Smooth muscle cell of the brain vasculature (primary cell): ENCODE data around the gene SERGEF.

Source experiments
- DNase-seq: peaks from one replicate; pipeline ENCODE4 v3.0.0-alpha.2; 2012; ENCODE audit warnings: low read depth, low spot score

SERGEF gene

DNA sequence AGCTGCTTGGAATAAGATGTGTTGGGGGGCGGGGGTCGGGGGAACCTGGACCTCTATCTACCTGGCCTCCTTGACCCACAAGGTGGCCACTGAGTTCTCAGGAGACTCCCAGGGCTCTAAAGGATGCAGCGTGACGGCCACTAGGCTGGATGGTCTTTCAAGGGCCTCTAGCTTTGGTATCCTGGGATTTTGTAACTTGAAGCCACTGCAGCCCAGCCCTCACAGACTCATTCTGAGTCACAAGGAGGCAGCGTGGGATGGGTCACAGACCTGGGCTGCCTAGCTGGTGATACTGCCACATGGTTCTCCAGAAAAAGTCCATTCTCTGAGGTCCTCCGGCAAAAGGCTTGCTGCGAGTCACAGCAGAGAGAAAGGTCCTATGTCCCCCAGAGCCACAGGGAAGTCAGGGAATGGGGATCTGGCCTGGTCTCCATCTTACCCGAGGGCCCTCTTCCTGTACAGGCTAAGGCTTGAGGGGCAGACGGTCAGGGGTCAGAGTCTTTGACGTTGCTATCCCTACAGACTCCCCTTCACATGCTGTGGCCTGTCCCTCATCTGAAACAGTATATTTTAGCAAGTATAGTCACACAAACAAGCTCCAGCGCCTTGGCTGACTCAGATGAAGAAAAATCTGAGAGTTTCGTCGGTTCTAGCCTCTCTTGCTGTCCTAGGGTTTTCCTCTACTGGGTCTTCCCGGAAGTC lies 225.9 kb downstream of the SERGEF start:
- peak; percentile 46 for DNase-seq

DNA sequence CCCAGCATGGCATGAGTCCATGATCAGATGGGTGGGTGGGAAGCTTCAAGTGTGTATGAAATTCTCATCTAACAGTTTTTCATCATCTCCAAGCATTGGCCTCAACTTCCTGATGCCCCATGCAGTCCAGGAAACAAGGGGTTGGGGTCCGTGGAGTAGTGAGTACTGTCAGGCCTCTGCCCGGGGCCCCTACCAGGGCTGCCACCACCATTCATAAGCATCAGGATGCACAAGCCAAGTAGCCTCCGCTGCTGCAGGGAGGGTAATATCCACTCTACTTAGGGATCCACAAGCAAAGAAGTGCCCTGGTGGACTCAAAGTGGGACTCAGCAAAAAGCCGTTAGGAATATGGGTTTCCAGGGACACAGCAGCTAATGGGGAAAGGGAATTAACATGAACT lies 229.0 kb downstream of the SERGEF start:
- no peak for DNase-seq

DNA sequence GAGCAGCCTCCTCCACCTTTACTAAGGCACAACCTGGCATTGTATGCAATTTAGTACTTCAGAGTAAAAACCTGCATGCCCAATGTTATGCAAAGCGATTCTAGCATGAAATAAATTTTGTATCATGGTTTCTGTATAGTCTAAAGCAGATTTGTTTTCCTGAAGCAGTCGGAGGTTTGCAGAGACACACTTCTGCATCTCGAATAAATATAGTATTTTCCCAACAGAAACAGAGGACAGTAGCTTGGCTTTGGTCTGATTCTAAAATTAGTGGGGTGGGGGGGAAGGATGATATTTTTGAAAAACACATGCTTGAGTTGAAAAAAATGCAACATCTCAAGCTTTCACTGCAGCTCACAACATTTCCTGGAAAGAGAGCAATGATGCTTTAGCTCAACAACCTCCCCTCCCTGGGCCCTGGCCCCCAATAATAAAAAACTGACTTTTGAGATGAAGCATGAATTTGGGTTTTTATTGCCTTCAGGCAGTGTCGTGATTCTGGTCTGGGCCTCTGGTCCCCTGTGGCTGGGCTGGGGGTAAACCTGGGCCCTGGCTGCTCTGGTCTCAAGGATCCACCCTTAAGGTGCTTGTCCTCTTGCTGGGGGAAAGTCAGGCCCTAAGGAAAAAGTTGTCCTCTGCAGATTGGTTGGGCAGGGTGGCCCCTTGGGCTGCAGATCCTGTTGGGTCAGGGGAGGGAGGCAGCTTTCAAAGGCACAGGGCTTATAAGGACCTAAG lies 230.1 kb downstream of the SERGEF start:
- DNase-seq, result no peak

DNA sequence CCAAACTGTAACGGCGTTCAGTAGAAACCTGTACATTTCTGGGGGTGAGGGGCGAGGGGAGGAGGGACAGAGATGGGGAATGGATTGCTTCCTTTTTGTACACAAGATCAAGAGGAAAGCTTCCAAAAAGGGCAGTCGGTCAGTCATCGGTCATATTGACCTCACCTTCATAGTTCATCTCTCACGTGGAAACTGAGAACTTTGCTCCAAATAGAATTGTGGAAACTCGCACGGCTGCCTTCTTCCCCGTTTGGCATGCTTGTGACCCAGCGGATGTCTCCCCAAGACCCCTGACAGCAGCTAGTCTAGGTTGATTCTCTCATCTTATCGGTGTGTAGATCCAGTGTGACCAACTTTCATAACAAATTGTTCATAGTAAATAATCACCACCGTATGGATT lies 230.7 kb downstream of the SERGEF start:
- DNase-seq, result no peak

DNA sequence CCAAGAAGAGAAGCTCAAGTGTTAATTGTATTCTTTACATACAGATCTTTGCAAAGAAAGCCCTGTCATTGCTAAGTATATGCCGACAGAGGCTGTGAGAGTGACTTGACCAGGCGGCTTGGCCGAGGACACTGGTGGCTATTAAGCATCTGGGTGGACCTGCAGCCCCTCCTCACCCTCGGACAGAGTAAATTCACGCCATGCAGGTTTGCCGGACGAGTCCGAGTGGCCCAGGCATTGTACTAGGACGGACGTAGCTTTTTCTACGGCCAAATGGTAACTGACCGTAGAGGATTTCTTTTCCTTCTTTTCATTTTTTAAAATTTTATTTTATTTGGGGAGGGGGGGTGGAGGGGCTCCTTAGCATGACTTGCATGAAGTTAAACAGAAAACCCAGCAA lies 231.2 kb downstream of the SERGEF start:
- DNase-seq, result no peak

DNA sequence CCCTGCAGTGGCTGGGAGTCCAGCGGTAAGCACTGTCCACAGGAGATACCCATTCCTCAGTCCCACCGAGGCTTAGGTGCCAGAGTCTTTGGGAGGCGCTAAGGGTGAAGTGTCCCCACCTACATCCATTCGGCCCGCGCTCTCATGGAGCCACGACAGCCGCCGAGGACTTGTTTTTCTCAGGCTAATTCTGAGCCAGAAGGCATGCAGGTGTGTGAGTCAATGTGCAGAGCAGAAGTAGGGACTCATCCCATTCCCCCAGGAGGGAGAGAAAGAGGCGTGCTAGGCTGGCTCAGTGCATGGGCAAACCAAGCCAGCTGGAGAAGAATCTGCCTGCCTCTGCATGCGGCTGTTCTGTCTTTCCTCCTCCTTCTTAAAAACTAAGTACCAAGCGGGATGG lies 231.6 kb downstream of the SERGEF start:
- DNase-seq, result no peak

DNA sequence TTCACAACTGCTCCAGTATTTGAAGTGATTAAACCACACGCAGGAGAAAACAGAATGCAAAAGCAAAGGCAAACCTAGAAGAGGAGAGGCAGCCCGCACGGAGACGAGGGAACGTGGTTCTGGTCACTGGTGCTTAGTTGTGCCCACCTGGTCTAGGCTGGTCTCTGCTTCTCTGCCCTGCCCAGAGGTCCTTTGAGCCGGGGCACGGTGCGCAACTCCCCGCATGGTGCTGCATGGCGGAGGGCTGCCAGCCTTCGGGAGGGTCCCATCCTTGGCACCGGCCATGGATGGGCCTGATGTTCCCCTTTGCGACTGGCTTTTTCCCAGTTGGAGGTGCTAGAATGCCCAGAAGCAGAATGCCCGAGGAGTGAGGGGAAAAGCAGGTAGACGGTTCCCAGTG lies 232.2 kb downstream of the SERGEF start:
- DNase-seq, result no peak

DNA sequence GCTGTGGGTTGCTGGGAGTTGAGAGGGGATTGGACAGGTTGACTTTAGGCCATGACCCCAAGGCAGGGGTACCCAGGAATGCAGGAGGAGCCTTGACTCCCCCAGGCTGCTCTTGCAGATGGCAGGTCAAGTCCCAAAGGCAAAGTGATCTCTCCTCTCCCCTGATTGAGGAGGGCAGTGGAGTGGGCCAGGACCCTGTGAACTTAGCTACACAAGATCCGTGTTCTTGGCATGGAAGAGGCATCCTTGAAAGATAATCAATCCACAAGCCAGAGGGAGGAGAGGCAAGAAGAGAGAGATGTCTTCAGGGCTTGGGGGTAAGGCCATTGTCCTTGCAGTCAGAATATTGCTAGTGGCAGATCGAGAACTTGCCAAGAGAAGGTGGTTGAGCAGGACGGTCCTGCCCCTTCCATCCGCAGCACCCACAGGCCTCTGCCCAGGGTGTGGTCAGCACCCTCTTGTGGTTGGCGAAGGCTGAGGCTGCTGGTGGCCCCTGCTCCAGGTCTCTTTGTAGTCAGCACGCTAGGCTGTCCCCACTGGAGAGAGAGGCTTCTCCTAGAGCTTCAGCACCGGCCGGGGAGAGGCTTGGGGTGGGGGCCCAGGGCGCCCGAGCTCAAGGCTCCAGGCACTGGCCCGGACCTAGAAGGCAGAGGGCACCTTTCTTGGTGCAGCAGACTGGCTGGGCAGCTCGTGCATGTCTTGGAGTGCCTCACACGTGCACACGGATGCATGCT lies 232.8 kb downstream of the SERGEF start:
- DNase-seq, result no peak

DNA sequence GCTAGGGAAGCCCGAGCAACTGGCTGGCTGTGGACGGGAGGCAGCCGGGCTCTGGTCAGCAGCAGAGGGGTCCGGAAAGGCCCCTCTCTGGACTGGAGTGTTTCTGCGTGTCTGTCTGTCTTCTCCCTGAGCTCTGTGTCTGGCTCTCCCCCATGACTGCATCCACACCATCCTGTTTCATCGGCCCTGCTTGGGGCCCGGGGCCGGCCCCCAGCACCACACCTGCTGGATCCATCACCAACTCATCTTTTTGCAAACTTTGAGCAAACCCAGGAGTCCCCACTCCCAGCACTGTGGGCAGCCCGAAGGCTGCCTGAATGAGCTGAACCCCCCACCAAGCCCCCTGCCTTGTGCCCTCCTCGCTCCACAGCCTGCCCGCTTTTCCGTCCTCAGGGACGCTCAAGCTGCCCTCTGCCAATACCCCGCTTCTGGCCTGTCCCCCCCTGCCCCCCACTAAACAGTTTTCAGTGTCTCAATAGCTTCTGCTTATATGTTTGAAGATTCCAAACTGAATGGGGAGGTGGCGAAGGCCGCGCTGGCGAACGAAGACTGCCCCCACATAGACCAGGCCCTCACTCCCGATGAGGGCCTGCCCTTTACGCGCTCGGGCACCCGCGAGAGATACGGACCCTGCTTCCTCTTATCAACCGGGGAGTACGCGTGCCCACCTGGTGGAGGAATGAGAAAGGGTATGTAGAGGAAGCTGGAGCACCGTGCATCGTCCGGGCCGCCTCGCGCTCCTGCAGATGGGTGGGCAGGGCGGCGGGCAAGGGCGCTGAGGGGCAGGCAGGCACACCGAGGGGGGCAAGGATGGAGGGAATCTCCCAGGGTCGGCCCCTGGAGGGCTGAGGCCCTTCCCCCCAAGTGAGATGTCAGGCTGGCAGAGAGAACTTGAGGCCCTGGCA lies 233.6 kb downstream of the SERGEF start:
- no peak for DNase-seq

DNA sequence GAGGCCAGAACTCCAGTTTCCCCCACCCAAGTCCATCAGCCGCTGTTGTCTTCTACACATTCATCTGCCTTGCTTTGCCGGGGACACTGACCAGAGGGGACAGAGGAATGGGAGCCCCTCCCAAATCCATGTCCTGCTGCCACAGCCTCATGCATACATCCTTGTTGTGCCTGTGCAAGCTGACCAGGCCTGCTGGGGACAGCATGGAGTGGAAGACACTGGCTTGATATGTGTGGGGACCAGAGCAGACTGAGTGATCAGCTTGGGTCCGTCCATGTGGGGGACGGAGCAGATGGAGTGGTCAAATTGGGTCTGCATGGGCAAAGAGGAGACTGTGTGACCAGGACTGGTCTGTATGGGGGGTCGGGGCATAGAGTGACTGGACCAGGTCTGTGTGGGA lies 234.5 kb downstream of the SERGEF start:
- no peak for DNase-seq

DNA sequence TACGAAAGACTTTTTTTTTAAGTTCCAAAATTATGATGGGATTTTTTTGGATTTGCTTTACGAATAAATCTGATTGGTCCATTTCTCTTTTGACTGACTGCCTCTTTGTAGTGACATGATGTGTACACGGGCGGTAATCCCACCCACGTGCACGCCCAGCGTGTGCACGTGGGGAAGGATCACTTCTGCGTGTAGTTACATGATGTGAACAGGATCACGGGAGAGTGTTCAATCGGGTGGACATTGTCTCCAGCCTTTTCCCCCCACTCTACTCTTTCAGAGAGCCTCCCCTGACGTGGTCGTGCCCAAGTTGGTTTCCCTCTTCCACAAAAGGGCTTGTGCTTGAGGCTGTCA lies 235.1 kb downstream of the SERGEF start:
- no peak for DNase-seq

DNA sequence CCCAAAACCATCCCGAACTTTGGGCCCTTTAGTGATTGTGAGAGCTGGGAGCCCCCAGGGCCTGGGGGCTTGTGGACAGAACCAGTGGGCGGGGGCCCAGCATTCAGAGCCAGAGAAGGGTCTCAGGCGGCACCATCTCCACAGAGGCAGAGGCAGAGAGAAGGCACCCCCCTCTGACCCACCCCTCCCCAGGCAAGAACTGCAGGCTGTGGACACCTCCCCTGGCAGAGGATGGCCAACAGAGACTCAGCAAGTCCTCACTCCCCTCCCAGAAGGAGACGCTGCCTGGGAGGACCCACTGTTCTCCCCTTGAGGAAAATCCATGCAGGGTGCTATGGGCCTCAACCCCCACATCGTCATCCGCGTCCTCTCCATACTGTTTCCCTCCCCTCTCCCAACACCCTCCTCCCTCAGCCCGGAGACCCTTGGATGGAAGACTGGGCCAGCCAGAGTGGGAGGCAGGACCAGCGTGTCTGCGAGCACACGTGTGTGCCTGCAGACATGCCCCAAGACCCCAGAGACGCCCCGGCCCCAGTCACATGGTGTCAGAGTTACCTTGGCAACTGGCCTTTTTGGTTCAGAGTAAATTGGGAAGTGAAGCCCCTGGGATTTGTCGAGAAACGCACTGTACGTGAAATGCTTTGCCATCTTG lies 235.6 kb downstream of the SERGEF start:
- DNase-seq, result no peak

DNA sequence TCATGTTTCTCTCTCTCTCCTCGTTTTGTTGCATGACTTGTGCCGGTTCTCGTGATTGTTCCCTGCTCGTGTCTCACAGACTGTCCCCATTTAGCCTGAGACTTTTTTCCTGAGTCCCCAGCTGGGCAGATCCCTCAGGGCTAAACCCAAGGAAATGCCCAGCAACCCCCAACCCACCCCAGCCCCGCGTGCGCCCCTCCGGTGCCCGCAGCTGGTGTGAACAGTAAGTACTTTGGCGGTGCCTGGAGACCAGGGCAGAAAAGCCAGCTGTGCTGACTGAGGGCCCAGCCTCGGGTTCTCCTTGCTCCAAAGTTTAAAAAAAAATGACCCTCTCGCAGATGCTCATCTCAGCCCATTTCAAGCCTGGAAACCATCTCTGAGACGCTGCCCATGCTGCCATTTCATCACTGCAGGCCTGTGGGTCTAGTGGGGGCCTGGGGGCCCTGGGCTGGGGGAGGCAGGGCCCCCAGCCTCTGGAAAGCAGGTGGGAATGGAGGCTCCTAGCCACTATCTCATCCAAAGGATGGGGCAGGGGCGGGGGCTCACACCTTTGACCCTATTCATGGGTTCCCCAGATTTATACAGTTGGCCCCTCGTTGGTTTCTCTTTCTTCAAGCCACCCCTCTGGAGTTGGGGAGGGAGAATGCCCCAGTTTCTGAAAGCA lies 236.5 kb downstream of the SERGEF start:
- DNase-seq, result no peak

DNA sequence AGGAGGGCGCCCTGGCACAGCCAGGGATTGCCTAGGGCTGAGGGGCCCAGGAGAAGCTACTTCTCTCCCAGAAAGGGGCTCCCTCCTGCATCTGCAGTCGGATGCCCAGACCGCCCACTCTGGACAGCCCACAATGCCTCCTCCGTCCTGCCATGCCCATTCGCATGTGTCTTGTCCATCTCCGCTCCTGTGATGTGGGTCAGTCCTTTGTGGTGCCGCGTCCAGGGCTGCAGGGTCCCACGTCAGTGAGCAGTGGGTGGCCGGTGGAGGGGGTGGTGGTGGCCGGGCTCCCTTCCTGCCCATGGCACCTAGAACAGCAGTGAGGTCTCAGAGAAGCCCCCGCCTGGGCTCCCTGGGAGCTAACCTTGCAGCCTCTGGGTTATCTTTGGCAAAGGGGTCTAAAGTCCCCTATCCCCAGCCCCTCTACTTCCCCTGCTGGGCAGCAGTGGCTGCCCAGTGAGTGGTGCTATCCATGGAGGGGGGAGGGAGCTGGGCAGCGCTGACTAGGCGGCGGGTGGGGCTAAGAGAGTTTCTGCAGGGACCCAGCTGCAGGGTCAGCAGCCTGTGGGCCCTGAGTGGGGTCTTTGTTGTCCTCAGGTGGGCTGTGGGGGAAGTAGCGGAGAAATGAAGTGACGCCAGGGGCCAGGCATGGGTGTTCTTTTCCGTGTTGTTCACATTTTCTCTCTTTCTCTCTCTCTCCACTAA lies 237.2 kb downstream of the SERGEF start:
- no peak for DNase-seq

DNA sequence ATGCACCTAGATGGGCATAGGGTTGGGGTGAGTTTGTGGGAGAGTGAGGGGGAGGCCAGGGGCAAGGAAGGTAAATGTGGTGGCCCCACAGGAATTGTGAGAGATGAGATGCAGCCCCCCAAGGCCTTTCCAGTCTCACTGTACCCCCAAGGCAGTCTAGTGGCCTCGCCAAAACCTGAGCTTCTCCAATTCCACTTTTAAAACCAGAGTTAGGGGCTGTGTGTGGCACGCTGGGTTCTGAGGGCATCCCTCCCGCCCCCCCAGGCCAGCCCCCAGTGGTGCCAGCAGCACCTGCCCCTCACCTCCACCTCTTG lies 237.9 kb downstream of the SERGEF start:
- no peak for DNase-seq

DNA sequence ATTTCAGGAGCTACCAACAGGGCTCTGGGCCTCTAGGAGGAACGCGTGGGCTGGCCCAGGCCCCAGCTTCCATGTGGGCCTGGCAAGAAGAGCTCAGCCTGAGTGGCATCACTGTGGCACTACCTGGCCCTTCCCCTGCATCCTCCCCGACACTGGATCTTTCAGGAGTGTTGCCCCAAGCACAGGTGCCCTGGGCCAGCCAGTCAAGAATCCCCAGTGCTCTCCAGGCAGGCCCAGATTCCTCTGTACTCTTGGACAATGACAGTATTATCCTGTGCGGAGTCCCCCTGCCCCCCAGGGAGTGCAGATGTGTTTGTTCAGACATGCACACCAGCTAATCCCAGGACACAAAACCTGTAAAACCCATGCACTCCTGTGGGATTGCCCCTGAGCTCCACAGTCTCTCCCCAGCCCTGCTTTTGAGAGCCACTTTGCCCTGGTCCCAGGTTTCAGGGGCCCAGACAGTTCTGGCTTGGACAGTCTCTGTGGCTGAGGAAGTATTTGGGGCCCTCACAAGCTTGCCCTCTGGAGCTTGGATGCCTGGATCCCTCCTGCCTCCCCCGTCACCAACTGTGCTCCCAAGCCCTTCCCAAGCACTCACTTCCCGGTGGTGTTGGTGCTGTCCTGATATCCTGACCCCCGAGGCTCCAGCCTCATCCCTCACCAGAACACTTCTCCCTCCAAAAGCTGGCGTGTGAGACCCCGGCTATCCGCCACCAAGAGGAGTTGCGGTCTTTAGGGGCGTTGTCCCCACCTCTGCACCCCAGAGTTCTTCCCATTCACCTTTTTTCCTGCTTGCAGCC lies 238.4 kb downstream of the SERGEF start:
- no peak for DNase-seq

DNA sequence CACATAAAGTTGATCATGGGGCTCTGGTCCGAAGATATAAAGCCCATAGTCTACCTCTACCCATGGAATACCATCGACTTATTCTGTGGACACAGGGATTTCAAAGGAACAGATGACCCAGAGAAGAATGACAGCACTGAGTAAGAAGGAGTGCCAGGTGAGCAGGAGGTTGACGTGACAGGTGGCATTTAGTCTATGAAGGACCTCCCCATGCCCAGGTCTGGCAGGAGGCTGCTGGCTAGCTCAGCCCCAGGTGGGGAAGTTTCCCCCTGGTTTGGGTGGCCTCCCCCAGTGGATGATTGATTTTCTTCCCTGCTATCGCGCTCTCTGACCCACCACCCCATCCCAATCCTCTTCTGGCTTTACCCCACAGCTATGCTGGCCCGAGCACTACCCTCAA lies 239.2 kb downstream of the SERGEF start:
- no peak for DNase-seq

DNA sequence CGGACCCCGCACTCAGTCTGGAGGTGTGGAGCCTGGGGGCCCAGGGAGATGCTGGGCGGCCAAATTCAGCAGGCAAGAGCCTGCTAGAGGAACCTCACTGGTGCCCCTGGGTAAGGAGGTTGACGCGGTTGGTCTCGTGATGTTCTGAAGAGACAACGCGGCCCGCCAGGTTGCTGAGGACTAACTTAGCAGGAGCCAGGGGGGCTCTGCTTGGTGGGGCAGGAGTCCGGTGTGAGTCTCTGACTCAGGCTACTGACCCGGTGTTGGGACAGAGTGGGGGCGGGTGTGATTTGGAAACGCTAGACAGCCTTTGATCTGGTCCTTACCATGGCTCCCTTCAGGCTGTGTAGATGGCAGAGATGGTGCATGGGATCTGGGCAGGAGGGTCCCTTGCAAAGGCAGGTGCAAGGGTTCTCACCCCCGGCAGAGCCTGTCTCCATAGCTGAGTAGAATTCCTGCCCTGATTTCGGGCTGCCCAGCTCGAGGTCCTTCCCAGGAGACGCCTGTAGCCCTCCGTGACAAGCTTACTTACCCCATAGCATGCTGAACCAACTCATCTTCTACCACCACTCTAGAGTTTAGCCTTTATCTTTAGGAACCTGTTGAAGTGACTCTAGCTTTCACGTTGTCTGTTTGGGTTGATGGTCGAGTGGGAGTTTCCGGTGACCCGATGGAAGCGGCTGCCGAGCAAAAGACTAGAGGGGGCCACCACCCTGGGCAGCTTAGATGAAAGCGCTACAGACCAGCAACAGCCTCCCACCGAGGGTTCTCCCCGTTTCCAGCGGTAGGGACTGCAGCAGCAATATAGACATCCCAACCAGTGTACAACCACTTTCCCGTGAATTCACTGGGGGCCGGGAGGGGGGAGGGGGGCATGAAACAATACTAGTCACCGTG lies 239.9 kb downstream of the SERGEF start:
- no peak for DNase-seq
